ELR (cell line): ENCODE data around the gene MLH3.

Source experiments
- DNase-seq: peaks from one replicate; pipeline ENCODE4 v3.0.0-alpha.2; 2015; ENCODE audit warnings: low read depth

MLH3 gene

GRCh38 chr14:74965486-74966153, 85.6 kb downstream of the MLH3 start:
- peak; percentile 90 for DNase-seq

GRCh38 chr14:74964787-74965485, 86.3 kb downstream of the MLH3 start:
- peak; percentile 86 for DNase-seq
